Right atrium auricular region (tissue), 2 donors: ENCODE results near the gene RTL9. TPM values are rescaled to one million over a fixed set of nuclear protein-coding genes. Genes with fewer than 3 reads are reported as not detected.

Experiments used
- DNase-seq: peaks from one replicate; pipeline ENCODE4 v3.0.0-alpha.2; 2019; ENCODE audit warnings: low spot score
- H3K27ac ChIP-seq, 2 donors: fragments of 200-600 bp; sonication (generic); 1 replicate in 1 of 2; 2 replicates in 1 of 2; pipeline ENCODE4 v1.5.1; 2016 to 2019
- H3K27me3 ChIP-seq, 2 donors: fragments of 200-600 bp; sonication (generic); one replicate each; pipeline versions ENCODE4 v1.5.1 to v1.6.0; 2017 to 2019
- H3K36me3 ChIP-seq: fragments of 200-600 bp; sonication (generic); one replicate; pipeline ENCODE4 v1.5.1; 2016
- H3K4me1 ChIP-seq, 2 donors: fragments of 200-600 bp; sonication (generic); one replicate each; pipeline versions ENCODE4 v1.5.1 to v1.6.0; 2017 to 2019
- H3K4me3 ChIP-seq, 2 donors: fragments of 200-600 bp; sonication (generic); 1 replicate in 1 of 2; 2 replicates in 1 of 2; pipeline ENCODE4 v1.5.1; 2017 to 2019; ENCODE audit warnings: mild to moderate bottlenecking in 1 of 2, moderate library complexity in 1 of 2
- H3K9me3 ChIP-seq, 2 donors: fragments of 200-600 bp; sonication (generic); one replicate each; pipeline ENCODE4 v1.5.1; 2019
- CTCF ChIP-seq, 2 donors: fragments of 200-600 bp; sonication (generic); IDR thresholded peaks; one replicate each; pipeline ENCODE4 v1.5.1; 2019; ENCODE audit warnings: antibody characterized with exemption in 2 of 2
- total RNA-seq, 2 donors: library from RNA; depleted of rRNA; stranded (reverse); fragments of >200 nt; gene quantifications; one replicate each; pipeline ENCODE4 v1.1.0, GENCODE V29; 2016

RTL9 gene
- total RNA-seq, 2 donors from 2014 or later, result 0.41 to 0.67 TPM

DNA sequence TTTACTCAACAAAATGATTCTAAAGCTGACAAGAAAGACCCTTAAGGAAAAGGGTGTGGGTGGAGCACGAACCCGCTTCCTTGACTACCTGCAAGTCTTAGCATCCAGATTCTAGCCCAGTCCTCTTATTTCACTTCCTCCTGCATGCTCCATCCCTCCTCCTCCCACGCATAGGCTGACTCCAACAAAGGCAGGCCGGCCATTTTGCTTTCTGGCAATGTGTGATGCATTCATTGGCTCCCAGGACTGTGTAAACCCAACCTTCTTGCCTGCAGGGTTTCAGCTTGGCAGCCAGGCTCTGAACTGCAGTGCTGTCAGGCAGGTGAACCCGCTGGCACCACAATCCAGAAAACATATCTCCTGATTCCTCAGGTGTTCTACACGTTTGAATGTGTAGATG, 39.3 kb downstream of the RTL9 start:
- H3K9me3 ChIP-seq, result no peaks in the 10 kb centered on the region
- H3K4me1 ChIP-seq, result peaks cover 0 to 7% of the 10 kb centered on the region in 2 donors
- TF ChIP-seq CTCF (IDR thresholded peaks at IDR 0.05), result no peak
- H3K36me3 ChIP-seq, result no peaks in the 10 kb centered on the region
- no peaks in the 10 kb centered on the region for H3K27me3 ChIP-seq
- H3K4me3 ChIP-seq, result no peak overlapping the region
- no peak overlapping the region for H3K27ac ChIP-seq
- no peak for DNase-seq

GRCh38 chrX:110399497-110399896, 40.8 kb downstream of the RTL9 start:
- DNase-seq, result no peak
- Histone ChIP-seq H3K27ac (no peak overlapping the region), H3K36me3 (no peaks in the 10 kb centered on the region), H3K27me3 (no peaks in the 10 kb centered on the region), H3K4me3 (no peak overlapping the region), H3K9me3 (no peaks in the 10 kb centered on the region), H3K4me1 (peaks cover 0 to 7% of the 10 kb centered on the region in 2 donors)
- TF ChIP-seq CTCF (IDR thresholded peaks at IDR 0.05), result no peak

GRCh38 chrX:110399966-110400365, 41.3 kb downstream of the RTL9 start:
- Histone ChIP-seq H3K4me3 (no peak overlapping the region), H3K27me3 (no peaks in the 10 kb centered on the region), H3K4me1 (peaks cover 0 to 7% of the 10 kb centered on the region in 2 donors), H3K36me3 (no peaks in the 10 kb centered on the region), H3K9me3 (no peaks in the 10 kb centered on the region), H3K27ac (no peak overlapping the region)
- no peak for DNase-seq
- no peak for TF ChIP-seq CTCF (IDR thresholded peaks at IDR 0.05)

DNA sequence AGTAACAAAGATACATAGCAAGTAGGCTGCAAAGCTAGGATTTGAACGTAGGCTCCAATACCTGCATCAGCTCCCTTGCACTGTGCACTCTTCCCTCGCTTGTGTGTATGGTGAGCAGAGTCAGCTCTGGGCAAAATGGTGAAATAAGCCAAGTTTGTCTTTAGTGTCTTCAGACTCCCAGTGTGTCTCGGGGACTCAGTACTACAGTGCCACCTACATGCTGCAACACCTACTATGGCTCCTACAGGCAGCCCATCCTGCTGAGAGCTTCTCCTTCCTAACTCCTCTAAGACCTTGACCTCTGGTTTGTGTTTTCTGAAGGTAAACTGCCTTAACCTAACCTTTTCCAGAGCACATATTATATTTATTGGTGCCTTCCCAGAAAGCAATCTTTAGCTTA, 42.5 kb downstream of the RTL9 start:
- no peak for DNase-seq
- Histone ChIP-seq H3K36me3 (no peaks in the 10 kb centered on the region), H3K27me3 (no peaks in the 10 kb centered on the region), H3K4me3 (no peak overlapping the region), H3K9me3 (no peaks in the 10 kb centered on the region), H3K4me1 (peaks cover 0 to 7% of the 10 kb centered on the region in 2 donors), H3K27ac (no peak overlapping the region)
- no peak for TF ChIP-seq CTCF (IDR thresholded peaks at IDR 0.05)

- Histone ChIP-seq H3K27ac (peak overlapping the region in 1 of 2 donors; percentile 35), H3K4me3 (no peak overlapping the region), H3K27me3 (no peaks in the 10 kb centered on the region), H3K36me3 (no peaks in the 10 kb centered on the region), H3K9me3 (no peaks in the 10 kb centered on the region), H3K4me1 (peaks cover 0 to 7% of the 10 kb centered on the region in 2 donors)
- peak; percentile 66 for DNase-seq
- TF ChIP-seq CTCF (IDR thresholded peaks at IDR 0.05), result no peak
These were observed 43.6 kb downstream of the RTL9 start for GRCh38 chrX:110402091-110402849.

DNA sequence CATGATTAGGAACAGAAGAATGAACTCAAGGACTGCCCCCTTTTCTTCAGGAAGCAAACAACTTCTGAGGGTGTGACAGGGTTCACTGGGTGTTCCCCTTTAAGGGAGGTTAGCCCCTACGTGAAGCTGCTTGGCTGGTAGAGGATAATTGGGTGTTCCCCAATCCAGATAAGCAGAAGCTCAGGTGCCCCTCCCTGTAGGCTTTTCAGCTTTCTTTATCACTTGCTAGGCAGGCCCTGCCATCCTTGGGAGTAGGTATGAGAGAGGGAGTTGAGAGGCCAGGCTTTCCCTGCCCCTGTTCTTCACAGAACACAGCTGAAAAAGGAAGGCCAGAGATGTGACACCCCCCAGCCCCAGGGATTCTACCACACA, 44.2 kb downstream of the RTL9 start:
- Histone ChIP-seq H3K27me3 (no peaks in the 10 kb centered on the region), H3K27ac (peak overlapping the region in 1 of 2 donors; percentile 8), H3K4me1 (peaks cover 0 to 7% of the 10 kb centered on the region in 2 donors), H3K4me3 (no peak overlapping the region), H3K9me3 (no peaks in the 10 kb centered on the region), H3K36me3 (no peaks in the 10 kb centered on the region)
- DNase-seq, result no peak
- no peak for TF ChIP-seq CTCF (IDR thresholded peaks at IDR 0.05)
